Activated CD8-positive, alpha-beta memory T cell treated with anti-CD3 and anti-CD28 coated beads, Interleukin-2, amount 50 U/mL, for 1 hour (primary cell): ENCODE data around the gene PECR.
A peak's percentile ranks its signal among the peaks of the same experiment; 100 is the strongest.

Source experiments
- DNase-seq: peaks from one replicate; pipeline ENCODE4 v3.0.0-alpha.2; 2020; ENCODE audit errors: extremely low read depth

Gene PECR

GRCh38 chr2:216081487-216082116, at the start of gene PECR, which contains the start of gene TMEM169:
PECR (minus strand) TSS chr2:216081809; CDS start chr2:216081741, 68 bp downstream.
TMEM169 (plus strand) TSS chr2:216081919; CDS start chr2:216095964, 14,045 bp downstream.
- peak; percentile 17 for DNase-seq

- no peak for DNase-seq
These were observed 48.9 kb upstream of the PECR start for GRCh38 chr2:216130346-216130971.

DNA sequence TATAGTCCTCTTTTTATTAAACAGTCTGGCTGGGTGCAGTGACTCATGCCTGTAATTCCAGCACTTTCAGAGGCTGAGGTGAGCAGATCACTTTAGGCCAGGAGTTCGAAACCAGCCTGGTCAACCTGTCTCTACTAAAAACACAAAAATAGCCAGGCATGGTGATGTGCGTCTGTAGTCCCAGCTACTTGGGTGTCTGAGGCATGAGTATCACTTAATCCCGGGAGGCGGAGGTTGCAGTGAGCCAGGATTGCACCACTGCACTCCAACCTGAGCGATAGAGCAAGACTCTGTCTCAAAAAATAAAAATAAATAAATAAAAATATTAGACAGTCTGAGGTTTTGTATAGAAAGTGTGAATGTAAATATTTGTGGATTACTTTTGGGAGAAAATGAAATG, 45.3 kb upstream of the PECR start:
- no peak for DNase-seq

GRCh38 chr2:216121255-216121654, 39.6 kb upstream of the PECR start:
- no peak for DNase-seq

DNA sequence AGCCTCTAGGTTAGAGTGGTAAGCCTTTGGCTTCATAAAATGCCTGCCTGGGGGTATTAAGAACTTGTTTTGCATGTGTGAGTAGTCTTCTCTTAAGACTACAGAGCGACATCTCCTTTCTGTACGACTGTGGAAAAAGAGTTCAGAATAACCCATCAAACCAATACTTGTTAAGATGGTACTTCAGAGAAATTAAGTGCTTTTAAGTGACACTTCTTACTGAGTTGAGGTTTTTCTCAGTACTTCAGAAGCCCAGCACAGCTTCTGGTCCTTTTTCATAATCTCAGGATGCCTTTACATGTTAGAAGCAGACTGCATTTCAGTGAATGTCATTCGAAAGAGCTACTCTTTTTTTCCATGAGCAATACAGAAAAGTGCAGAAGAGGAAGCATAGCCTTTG, 38.4 kb upstream of the PECR start:
- no peak for DNase-seq

DNA sequence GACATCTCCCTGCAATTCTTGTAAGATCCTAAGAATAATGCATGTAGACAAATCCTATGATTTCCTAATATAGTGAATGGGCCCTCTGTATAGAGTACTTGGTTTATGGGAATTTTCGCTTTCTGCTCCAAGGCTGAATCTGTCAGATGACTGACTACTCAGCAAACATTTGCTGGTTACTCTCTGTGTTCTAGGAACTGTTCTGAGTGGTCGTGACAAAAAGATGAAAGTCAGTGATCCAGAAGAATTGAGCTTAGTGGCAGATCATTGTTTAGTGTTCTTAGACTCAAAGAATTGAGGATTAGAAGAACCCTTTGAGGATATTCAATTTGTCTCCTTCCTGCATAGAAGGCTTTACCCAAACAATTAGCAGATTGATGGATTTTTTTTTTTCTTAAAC, 37.5 kb upstream of the PECR start:
- DNase-seq = no peak

GRCh38 chr2:216118474-216118873, 36.9 kb upstream of the PECR start:
- DNase-seq = no peak

DNA sequence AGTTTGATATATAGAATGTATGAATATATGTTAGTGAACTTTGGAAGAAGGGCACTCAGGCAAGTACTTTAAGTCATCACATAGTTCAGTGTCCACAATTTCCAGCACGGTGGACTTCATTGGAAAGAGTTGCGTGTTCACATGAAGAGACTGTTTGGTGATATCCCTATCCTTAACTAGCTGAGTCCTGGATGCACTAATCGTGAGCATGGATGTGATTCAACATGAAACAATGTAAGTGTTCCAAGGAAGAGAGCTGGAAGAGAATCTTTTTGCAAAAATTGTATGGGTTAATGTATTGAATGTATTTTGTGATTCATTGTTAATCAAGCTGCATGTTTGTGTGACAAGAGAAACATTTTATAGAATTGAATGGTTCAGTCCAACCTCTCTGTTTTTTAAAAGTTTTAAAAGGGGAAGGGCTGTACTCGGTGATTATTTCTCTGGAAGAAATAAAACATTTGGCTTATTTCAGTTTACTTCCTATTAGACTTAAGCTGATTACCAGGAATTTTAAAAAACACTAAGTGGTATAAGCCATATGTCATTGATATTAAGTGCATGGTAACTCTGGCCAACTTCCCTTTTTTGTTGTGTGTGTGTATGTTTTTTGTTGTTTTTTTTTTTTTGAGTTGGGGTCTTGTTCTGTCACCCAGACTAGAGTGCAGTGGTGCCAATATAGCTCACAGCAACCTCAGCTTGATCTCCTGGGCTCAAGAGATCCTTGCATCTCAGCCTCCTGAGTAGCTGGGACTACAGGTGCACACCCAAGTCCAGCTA, 36.1 kb upstream of the PECR start:
- DNase-seq = no peak

DNA sequence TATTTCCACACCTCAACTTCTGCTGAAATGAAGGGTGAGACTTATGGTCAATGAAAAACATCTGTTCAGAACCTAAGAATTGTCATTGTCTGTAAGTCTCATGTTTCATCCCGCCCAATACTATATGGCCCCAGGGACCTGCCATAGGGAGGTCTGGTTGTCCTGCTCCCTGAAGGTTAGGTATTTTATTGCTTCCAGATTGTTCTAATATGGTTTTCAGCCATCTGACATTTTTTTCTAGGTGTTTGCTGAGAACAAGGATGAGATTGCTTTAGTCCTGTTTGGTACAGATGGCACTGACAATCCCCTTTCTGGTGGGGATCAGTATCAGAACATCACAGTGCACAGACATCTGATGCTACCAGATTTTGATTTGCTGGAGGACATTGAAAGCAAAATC, 34.8 kb upstream of the PECR start:
- no peak for DNase-seq

DNA sequence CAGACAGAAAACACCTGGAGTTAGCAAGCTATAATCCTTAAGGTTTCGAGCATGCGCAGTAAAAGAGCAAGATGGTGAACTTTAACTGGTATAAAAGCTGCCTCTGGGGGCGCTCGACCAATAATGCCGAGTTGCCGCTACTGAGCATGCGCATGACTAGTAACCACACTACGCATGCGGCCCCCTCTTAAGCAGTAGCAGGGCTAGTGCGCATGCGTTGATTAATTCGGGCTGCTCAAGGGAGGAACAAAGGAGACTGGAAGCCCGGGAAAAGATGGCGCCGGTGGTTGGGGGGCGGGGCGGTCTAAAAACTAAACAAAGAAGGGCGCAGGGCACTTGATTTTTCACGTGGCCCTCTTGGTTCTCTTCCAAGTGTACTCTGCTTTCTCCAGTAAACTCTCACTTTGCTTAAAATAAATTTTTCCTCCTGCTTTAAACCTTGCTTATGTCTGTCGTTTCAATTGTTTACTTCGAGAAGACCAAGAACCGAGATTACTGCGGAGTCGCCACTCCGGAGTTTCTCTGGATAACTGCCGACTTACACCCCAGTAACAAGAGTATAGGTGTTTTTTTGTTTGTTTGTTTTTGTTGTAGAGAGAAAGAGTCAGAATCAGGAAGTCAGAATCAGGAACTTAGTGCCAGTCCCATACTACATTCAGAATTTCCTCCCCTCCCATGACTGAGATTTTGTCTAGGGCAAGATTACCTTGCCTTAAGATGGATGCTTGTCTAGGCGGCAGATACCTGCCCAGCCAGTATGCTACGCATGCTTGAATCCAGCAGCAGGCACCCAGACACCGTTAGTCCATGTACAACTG, 33.3 kb upstream of the PECR start:
- DNase-seq = peak; percentile 99

DNA sequence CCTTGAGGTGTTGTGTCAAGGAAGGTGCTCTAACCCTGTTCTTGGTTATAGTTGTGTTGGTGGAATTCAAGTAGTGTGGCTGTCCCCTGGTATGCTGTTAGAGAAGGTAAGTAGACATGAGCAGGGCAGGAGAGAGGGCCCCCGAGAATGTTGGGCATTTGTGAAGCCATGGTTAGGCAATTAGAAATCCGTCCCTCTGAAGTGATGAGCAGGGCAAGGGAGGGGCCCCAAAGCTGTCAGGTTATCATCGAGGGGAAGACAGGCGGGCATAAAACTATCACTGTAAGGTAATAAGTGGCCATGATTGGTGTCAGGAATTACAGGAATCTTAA, 32.7 kb upstream of the PECR start:
- DNase-seq = no peak

DNA sequence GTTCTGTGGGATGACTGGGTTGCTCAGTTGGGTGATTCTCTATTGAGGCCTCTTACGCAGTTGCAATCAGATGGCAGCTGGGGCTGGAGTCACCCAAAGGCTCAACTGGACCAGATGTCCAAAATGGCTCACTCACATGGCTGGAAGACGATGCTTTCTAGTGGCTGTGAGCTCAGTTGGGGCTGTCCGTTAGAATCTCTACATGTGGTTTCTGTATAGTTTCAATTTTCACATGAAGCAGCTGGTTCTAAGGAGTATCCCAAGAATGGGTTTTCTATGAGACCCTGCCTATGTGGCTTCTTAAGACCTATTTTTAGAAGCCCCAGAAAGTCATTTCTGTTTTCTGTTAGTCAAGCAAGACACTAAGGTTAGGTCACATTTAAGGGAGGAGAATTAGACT, 32.0 kb upstream of the PECR start:
- no peak for DNase-seq

- DNase-seq = no peak
These were observed 31.3 kb upstream of the PECR start for GRCh38 chr2:216112926-216113325.

DNA sequence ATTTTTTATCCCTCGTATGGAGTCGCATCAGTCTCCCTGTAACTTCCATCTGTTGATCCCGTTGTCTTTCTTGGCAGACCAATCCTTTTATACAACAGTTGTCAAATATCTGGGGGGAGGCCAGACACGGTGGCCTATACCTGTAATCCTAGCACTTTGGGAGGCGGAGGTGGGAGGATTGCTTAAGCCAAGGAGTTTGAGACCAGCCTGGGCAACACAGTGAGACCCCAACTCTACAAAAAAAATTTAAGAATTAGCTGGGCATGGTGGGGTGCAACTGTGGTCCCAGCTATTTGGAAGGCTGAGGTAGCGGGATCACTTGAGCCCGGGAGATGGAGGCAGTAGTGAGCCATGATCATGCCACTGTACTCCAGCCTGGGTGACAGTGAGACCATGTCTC, 29.5 kb upstream of the PECR start:
- no peak for DNase-seq

DNA sequence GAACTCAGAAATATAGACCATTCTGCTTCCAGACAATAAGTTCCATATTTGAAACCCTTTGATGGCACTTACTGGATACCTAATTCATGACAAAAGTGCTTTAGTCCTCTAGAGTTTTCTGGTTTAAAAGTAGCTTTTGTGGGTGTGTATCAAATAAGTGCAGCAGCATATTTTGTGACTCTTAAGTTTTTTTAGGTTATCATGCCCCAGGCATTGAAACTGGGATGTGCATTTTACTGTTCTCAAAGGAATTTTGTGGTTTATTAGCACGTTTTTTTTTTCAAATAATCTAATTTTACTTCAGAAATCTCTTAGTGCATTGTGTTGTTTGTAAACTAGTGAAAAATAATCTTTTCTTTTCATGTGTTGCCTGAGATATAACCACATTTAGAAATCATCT, 29.0 kb upstream of the PECR start:
- no peak for DNase-seq

DNA sequence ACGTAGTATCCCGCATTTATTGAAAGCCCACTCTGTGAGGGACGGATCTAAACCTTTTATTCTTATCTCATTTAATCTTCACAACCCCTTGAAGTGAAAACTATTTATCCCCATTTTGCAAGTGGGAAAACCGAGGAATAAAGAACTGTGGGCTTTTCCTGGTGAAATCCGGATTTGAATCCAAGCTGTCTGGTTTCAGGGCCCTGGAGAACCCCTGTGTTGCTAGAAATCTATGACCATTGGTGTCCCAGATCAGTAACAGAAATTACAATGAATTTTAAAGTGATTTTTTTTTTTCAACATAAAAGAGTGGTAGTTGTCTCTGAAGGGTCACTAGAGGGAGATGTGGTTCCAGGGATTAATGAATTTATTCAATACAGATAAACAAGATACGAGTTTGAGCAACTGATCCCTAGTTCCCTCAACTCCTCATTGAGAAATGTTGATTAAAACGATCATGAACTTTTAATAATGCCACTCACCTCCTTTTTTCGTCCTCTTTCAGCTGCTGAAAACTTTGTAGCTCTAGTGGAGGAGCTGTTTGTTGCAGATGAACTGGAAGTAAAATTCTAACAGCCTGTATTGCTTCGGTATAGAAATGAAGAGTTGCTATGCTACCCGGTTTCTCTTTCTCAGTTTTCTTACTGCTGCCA, 28.5 kb upstream of the PECR start:
- no peak for DNase-seq

GRCh38 chr2:216108967-216109921, 27.6 kb upstream of the PECR start, which contains the start of gene XRCC5:
XRCC5 (plus strand) TSS chr2:216109348; CDS start chr2:216109437, 89 bp downstream.
- peak; percentile 95 for DNase-seq

DNA sequence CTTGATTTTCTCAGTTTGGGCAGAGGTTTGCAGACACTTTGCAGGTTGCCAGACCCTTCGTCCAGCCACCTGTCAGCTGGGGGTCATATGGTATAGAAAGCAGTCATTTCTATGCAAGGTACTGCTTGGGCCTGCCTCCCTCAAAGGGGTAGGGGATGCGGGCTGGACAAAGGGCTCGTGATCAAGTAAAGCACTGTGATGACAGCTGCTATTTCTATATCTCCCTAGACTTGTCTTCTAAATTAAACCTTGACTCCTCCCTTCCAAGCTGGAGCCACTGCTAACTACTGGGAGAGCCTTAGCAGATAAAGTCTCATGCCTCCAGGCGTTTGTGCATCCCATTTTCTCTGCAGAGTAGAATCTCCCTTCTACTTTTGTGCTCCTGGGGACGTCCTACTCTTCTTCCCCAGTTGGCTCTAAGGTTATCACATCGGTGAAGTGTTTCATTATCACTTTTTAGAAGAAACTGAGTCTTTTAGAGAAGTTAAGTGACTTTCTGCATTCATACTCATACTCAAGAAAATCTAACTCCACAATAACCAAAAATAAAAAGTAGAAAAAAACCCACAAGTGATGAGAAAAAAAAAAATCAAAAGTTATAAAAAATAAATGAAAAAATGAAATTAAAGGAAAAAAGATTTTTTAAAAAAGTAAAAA, 26.8 kb upstream of the PECR start:
- no peak for DNase-seq

DNA sequence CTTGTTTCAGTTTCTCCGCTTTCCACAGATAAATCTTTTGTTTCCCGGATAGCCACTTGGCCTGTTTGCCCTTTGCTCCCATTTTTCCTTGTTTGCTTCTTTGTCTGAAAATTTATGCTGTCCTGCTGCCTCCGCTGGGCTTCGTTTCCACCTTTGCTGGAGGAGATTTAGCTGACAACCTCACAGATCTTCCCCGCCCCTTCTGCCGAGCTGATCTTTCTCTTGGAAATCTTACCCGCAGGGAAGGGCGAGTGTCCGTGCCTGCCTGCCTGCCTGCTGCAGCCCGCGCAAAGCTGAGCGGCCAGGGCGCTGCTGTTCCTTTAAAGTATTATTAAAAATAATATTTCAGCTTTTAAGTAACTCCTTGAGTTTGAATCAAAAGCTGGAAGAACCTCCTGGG, 26.2 kb upstream of the PECR start:
- no peak for DNase-seq

DNA sequence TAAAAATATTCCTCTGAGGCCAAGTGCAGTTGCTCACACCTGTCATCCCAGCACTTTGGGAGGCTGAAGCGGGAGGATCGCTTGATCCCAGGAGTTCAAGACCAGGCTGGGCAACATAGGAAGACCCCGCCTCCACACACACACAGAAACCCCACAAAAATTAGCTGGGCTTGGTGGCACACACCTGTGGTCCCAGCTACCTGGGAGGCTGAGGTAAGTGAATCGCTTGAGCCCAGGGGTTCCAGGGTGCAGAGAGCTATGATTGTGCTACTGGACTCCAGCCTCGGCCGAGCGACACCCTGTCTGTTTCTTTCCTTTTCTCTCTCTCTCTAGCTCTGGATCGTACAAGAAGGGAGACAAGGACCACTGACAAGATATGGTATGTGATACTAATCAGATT, 25.7 kb upstream of the PECR start:
- DNase-seq = no peak
